GM21360 (cell line): ENCODE measurements around the gene BBS4.
"Not testable (repeated sequence)": the region's sequence is repeated elsewhere in the genome, so short reads cannot be mapped to it uniquely, and the experiment has no call there.

Experiments used
- ATAC-seq: cut with Tn5 transposase; IDR thresholded peaks from one replicate; pipeline ENCODE4 v1.9.1; 2021; ENCODE audit warnings: mild to moderate bottlenecking, moderate library complexity; ENCODE audit not compliant: unreplicated experiment

The BBS4 gene

GRCh38 chr15:72690938-72691337 lies 4.9 kb downstream of the BBS4 start:
- ATAC-seq: no peak

GRCh38 chr15:72698938-72699337 lies 12.9 kb downstream of the BBS4 start:
- ATAC-seq: no peak

- no peak for ATAC-seq
These were observed 14.1 kb downstream of the BBS4 start for GRCh38 chr15:72700076-72700475.

GRCh38 chr15:72706266-72706665 lies 20.3 kb downstream of the BBS4 start:
- ATAC-seq: no peak

GRCh38 chr15:72708551-72709303 lies 22.7 kb downstream of the BBS4 start:
- ATAC-seq: not testable (repeated sequence)

GRCh38 chr15:72722071-72722696 lies 36.2 kb downstream of the BBS4 start:
- no peak for ATAC-seq

- no peak for ATAC-seq
These were observed 38.0 kb downstream of the BBS4 start for GRCh38 chr15:72724028-72724427.

- ATAC-seq: no peak
These were observed 39.4 kb downstream of the BBS4 start for GRCh38 chr15:72725446-72725845.

GRCh38 chr15:72725851-72726250 lies 39.8 kb downstream of the BBS4 start:
- ATAC-seq: not testable (repeated sequence)

- no peak for ATAC-seq
These were observed 41.1 kb downstream of the BBS4 start for GRCh38 chr15:72727154-72727553.

GRCh38 chr15:72728249-72728648 lies 42.2 kb downstream of the BBS4 start:
- ATAC-seq: not testable (repeated sequence)

- ATAC-seq: no peak
These were observed 42.8 kb downstream of the BBS4 start for GRCh38 chr15:72728821-72729220.

GRCh38 chr15:72732086-72732485 lies 46.1 kb downstream of the BBS4 start:
- no peak for ATAC-seq

GRCh38 chr15:72732516-72732915 lies 46.5 kb downstream of the BBS4 start:
- ATAC-seq: no peak

- ATAC-seq: no peak
These were observed 48.1 kb downstream of the BBS4 start for GRCh38 chr15:72733941-72734738.

GRCh38 chr15:72735111-72735510 lies 49.1 kb downstream of the BBS4 start:
- no peak for ATAC-seq

GRCh38 chr15:72737061-72737460 lies 51.1 kb downstream of the BBS4 start:
- no peak for ATAC-seq

GRCh38 chr15:72737723-72738122 lies 51.7 kb downstream of the BBS4 start:
- ATAC-seq: no peak

GRCh38 chr15:72740219-72740618 lies 54.2 kb downstream of the BBS4 start:
- ATAC-seq: peak; percentile 85

GRCh38 chr15:72749700-72750099 lies 63.7 kb downstream of the BBS4 start:
- ATAC-seq: no peak

GRCh38 chr15:72751751-72752455 lies 65.9 kb downstream of the BBS4 start:
- ATAC-seq: no peak
